ENCODE results near the gene AMIGO3. TPM values are rescaled to one million over a fixed set of nuclear protein-coding genes. Genes with fewer than 3 reads are reported as not detected.

AMIGO3 gene
- total RNA-seq, 2 experiments from 2014 or later, result not detected

GRCh38 chr3:49718858-49719213 is 648 bp downstream of the AMIGO3 start:
- Mint-ChIP-seq H3K36me3 (peaks cover 22% of the 10 kb centered on the region), H3K27ac (peak overlapping the region; percentile 66), H3K4me1 (peaks cover 23% of the 10 kb centered on the region), H3K4me3 (peak overlapping the region; percentile 77), H3K27me3 (peaks cover 2% of the 10 kb centered on the region), H3K9me3 (no peaks in the 10 kb centered on the region)
- no peak for DNase-seq

- H3K4me3 Mint-ChIP-seq, result peak overlapping the region; percentile 77
- DNase-seq, result no peak
- H3K36me3 Mint-ChIP-seq, result peaks cover 20% of the 10 kb centered on the region
- H3K4me1 Mint-ChIP-seq, result peaks cover 25% of the 10 kb centered on the region
- peak overlapping the region; percentile 66 for H3K27ac Mint-ChIP-seq
- H3K9me3 Mint-ChIP-seq, result no peaks in the 10 kb centered on the region
- peaks cover 2% of the 10 kb centered on the region for H3K27me3 Mint-ChIP-seq
Observed at GRCh38 chr3:49717959-49718857, 1.3 kb downstream of the AMIGO3 start.

GRCh38 chr3:49717211-49717958 is 2.1 kb downstream of the AMIGO3 start:
- H3K36me3 Mint-ChIP-seq, result peaks cover 14% of the 10 kb centered on the region
- H3K9me3 Mint-ChIP-seq, result no peaks in the 10 kb centered on the region
- no peak overlapping the region for H3K27ac Mint-ChIP-seq
- DNase-seq, result no peak
- H3K4me3 Mint-ChIP-seq, result no peak overlapping the region
- peaks cover 26% of the 10 kb centered on the region for H3K4me1 Mint-ChIP-seq
- peaks cover 2% of the 10 kb centered on the region for H3K27me3 Mint-ChIP-seq

GRCh38 chr3:49716691-49717210 is 2.7 kb downstream of the AMIGO3 start:
- Mint-ChIP-seq H3K27me3 (peaks cover 2% of the 10 kb centered on the region), H3K4me3 (no peak overlapping the region), H3K4me1 (peaks cover 25% of the 10 kb centered on the region), H3K9me3 (no peaks in the 10 kb centered on the region), H3K27ac (no peak overlapping the region), H3K36me3 (peaks cover 14% of the 10 kb centered on the region)
- DNase-seq, result no peak

- Mint-ChIP-seq H3K4me1 (peaks cover 25% of the 10 kb centered on the region), H3K36me3 (peaks cover 12% of the 10 kb centered on the region), H3K27ac (no peak overlapping the region), H3K4me3 (no peak overlapping the region), H3K9me3 (no peaks in the 10 kb centered on the region), H3K27me3 (peaks cover 2% of the 10 kb centered on the region)
- no peak for DNase-seq
Observed at GRCh38 chr3:49716169-49716568, 3.3 kb downstream of the AMIGO3 start.

- Mint-ChIP-seq H3K4me1 (peaks cover 25% of the 10 kb centered on the region), H3K4me3 (no peak overlapping the region), H3K9me3 (no peaks in the 10 kb centered on the region), H3K27ac (no peak overlapping the region), H3K27me3 (peaks cover 2% of the 10 kb centered on the region), H3K36me3 (peaks cover 7% of the 10 kb centered on the region)
- DNase-seq, result no peak
Observed at GRCh38 chr3:49715611-49716121, 3.8 kb downstream of the AMIGO3 start.

GRCh38 chr3:49714728-49715550 is 4.5 kb downstream of the AMIGO3 start:
- Mint-ChIP-seq H3K4me3 (no peak overlapping the region), H3K27ac (no peak overlapping the region), H3K27me3 (peaks cover 2% of the 10 kb centered on the region), H3K4me1 (peaks cover 25% of the 10 kb centered on the region), H3K9me3 (no peaks in the 10 kb centered on the region), H3K36me3 (peaks cover 5% of the 10 kb centered on the region)
- no peak for DNase-seq

- H3K36me3 Mint-ChIP-seq, result peaks cover 1% of the 10 kb centered on the region
- H3K4me1 Mint-ChIP-seq, result peaks cover 12% of the 10 kb centered on the region
- DNase-seq, result no peak
- H3K27me3 Mint-ChIP-seq, result no peaks in the 10 kb centered on the region
- no peak overlapping the region for H3K27ac Mint-ChIP-seq
- H3K4me3 Mint-ChIP-seq, result no peak overlapping the region
- H3K9me3 Mint-ChIP-seq, result no peaks in the 10 kb centered on the region
Observed at GRCh38 chr3:49713336-49714105, 6.0 kb downstream of the AMIGO3 start.

GRCh38 chr3:49712631-49713317 is 6.7 kb downstream of the AMIGO3 start:
- no peak overlapping the region for H3K4me3 Mint-ChIP-seq
- DNase-seq, result no peak
- H3K36me3 Mint-ChIP-seq, result no peaks in the 10 kb centered on the region
- H3K27ac Mint-ChIP-seq, result no peak overlapping the region
- no peaks in the 10 kb centered on the region for H3K9me3 Mint-ChIP-seq
- peaks cover 11% of the 10 kb centered on the region for H3K4me1 Mint-ChIP-seq
- no peaks in the 10 kb centered on the region for H3K27me3 Mint-ChIP-seq

- Mint-ChIP-seq H3K36me3 (no peaks in the 10 kb centered on the region), H3K4me3 (no peak overlapping the region), H3K27ac (no peak overlapping the region), H3K9me3 (no peaks in the 10 kb centered on the region), H3K27me3 (no peaks in the 10 kb centered on the region), H3K4me1 (peaks cover 11% of the 10 kb centered on the region)
- no peak for DNase-seq
Observed at GRCh38 chr3:49712166-49712565, 7.3 kb downstream of the AMIGO3 start.

- Mint-ChIP-seq H3K27ac (peak overlapping the region; percentile 40), H3K4me1 (peaks cover 11% of the 10 kb centered on the region), H3K36me3 (no peaks in the 10 kb centered on the region), H3K27me3 (no peaks in the 10 kb centered on the region), H3K9me3 (no peaks in the 10 kb centered on the region), H3K4me3 (no peak overlapping the region)
- no peak for DNase-seq
Observed at GRCh38 chr3:49711489-49711888, 8.0 kb downstream of the AMIGO3 start.

GRCh38 chr3:49709852-49710251 is 9.6 kb downstream of the AMIGO3 start:
- Mint-ChIP-seq H3K4me3 (no peak overlapping the region), H3K9me3 (no peaks in the 10 kb centered on the region), H3K36me3 (no peaks in the 10 kb centered on the region), H3K27me3 (no peaks in the 10 kb centered on the region), H3K4me1 (peaks cover 11% of the 10 kb centered on the region), H3K27ac (no peak overlapping the region)
- no peak for DNase-seq

- Mint-ChIP-seq H3K36me3 (peaks cover 2% of the 10 kb centered on the region), H3K27ac (no peak overlapping the region), H3K27me3 (no peaks in the 10 kb centered on the region), H3K4me3 (no peak overlapping the region), H3K9me3 (no peaks in the 10 kb centered on the region), H3K4me1 (peaks cover 3% of the 10 kb centered on the region)
- no peak for DNase-seq
Observed at GRCh38 chr3:49707113-49707480, 12.4 kb downstream of the AMIGO3 start.
